ENCODE measurements around the gene ZNF420. TPM values are rescaled to one million over a fixed set of nuclear protein-coding genes. Genes with fewer than 3 reads are reported as not detected.

The ZNF420 gene
- total and polyA plus RNA-seq, 2 of the 13 experiments (the other 11 are each of a cell fraction or from before 2014, with no cell fraction given) = 1.4 to 6.6 TPM

DNA sequence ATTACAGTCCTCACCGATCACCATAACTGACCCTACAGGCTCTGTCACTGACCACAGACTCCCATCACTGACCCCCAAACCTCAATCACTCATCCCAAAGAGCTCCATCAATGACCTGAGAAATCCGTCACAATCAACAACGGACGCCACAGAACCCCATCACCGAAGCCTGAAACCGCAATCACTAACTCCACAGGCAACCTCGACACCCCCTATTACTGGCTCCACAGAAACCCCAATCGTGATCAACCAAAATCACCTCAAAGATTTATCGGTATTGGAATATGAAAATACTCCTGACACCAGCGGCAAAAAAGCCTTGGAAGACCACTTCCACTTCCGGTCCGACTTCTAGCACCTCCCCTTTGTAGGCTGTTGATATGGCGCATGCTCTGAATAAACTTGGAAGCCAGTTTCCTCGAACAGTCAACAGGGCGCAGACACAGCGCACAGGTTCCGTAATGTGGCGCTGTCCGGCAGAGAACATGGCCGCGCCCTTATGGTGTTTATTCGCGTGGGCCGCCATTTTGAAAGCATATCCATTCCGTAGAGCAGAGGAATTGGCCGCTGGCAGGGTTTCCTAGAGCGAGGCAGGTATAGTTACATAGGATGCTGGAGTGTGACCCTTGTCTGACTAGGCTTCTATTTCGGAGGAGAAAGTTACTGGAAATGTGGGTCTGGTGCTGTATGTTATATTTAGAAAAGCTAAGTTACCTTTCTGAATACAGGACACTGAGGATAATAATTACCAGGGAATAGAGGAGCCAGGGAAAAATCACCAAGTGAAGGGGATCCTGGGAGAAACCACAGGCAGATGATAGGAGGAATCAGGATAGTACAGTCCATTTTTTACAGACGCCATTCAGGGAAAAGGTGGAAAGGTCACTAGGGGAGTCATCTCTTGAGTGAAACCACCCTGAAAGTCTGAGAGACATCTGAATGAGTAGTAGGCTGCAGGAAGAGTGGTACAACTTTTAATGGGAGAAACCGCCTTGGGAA, 94.4 kb downstream of the ZNF420 start, which contains the start of gene ZNF585A (continued):
- TF ChIP-seq, protein P1, sequence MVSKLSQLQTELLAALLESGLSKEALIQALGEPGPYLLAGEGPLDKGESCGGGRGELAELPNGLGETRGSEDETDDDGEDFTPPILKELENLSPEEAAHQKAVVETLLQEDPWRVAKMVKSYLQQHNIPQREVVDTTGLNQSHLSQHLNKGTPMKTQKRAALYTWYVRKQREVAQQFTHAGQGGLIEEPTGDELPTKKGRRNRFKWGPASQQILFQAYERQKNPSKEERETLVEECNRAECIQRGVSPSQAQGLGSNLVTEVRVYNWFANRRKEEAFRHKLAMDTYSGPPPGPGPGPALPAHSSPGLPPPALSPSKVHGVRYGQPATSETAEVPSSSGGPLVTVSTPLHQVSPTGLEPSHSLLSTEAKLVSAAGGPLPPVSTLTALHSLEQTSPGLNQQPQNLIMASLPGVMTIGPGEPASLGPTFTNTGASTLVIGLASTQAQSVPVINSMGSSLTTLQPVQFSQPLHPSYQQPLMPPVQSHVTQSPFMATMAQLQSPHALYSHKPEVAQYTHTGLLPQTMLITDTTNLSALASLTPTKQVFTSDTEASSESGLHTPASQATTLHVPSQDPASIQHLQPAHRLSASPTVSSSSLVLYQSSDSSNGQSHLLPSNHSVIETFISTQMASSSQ (IDR thresholded peaks at IDR 0.05; ENCODE audit: low read depth) = peak; percentile 25; the same call in 1 of the 2 replicates
- TF ChIP-seq, protein P1 (CRISPR knock-in tag; IDR thresholded peaks at IDR 0.05; ENCODE audit: borderline replicate concordance) = peak; percentile 27; the same call in 1 of the 2 replicates
- TF ChIP-seq, protein P2, sequence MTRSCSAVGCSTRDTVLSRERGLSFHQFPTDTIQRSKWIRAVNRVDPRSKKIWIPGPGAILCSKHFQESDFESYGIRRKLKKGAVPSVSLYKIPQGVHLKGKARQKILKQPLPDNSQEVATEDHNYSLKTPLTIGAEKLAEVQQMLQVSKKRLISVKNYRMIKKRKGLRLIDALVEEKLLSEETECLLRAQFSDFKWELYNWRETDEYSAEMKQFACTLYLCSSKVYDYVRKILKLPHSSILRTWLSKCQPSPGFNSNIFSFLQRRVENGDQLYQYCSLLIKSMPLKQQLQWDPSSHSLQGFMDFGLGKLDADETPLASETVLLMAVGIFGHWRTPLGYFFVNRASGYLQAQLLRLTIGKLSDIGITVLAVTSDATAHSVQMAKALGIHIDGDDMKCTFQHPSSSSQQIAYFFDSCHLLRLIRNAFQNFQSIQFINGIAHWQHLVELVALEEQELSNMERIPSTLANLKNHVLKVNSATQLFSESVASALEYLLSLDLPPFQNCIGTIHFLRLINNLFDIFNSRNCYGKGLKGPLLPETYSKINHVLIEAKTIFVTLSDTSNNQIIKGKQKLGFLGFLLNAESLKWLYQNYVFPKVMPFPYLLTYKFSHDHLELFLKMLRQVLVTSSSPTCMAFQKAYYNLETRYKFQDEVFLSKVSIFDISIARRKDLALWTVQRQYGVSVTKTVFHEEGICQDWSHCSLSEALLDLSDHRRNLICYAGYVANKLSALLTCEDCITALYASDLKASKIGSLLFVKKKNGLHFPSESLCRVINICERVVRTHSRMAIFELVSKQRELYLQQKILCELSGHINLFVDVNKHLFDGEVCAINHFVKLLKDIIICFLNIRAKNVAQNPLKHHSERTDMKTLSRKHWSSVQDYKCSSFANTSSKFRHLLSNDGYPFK (CRISPR knock-in tag; IDR thresholded peaks at IDR 0.05; ENCODE audit: borderline replicate concordance) = 0 out of 2 replicates have a peak, but pooled peaks have one; percentile 67
- TF ChIP-seq ADNP (CRISPR knock-in tag; IDR thresholded peaks at IDR 0.05) = no peak
- TF ChIP-seq ZNF382 (CRISPR knock-in tag; IDR thresholded peaks at IDR 0.05; ENCODE audit: borderline replicate concordance) = no peak
- TF ChIP-seq HDAC2 (CRISPR knock-in tag; IDR thresholded peaks at IDR 0.05) = peak; percentile 36; the same call in 1 of the 2 replicates
- TF ChIP-seq, protein P3, sequence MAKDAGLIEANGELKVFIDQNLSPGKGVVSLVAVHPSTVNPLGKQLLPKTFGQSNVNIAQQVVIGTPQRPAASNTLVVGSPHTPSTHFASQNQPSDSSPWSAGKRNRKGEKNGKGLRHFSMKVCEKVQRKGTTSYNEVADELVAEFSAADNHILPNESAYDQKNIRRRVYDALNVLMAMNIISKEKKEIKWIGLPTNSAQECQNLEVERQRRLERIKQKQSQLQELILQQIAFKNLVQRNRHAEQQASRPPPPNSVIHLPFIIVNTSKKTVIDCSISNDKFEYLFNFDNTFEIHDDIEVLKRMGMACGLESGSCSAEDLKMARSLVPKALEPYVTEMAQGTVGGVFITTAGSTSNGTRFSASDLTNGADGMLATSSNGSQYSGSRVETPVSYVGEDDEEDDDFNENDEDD (CRISPR knock-in tag; IDR thresholded peaks at IDR 0.05; ENCODE audit: borderline replicate concordance) = no peak
- TF ChIP-seq, protein P4, sequence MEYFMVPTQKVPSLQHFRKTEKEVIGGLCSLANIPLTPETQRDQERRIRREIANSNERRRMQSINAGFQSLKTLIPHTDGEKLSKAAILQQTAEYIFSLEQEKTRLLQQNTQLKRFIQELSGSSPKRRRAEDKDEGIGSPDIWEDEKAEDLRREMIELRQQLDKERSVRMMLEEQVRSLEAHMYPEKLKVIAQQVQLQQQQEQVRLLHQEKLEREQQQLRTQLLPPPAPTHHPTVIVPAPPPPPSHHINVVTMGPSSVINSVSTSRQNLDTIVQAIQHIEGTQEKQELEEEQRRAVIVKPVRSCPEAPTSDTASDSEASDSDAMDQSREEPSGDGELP (IDR thresholded peaks at IDR 0.05; ENCODE audit: borderline replicate concordance, low read depth) = no peak
- TF ChIP-seq, protein P5, sequence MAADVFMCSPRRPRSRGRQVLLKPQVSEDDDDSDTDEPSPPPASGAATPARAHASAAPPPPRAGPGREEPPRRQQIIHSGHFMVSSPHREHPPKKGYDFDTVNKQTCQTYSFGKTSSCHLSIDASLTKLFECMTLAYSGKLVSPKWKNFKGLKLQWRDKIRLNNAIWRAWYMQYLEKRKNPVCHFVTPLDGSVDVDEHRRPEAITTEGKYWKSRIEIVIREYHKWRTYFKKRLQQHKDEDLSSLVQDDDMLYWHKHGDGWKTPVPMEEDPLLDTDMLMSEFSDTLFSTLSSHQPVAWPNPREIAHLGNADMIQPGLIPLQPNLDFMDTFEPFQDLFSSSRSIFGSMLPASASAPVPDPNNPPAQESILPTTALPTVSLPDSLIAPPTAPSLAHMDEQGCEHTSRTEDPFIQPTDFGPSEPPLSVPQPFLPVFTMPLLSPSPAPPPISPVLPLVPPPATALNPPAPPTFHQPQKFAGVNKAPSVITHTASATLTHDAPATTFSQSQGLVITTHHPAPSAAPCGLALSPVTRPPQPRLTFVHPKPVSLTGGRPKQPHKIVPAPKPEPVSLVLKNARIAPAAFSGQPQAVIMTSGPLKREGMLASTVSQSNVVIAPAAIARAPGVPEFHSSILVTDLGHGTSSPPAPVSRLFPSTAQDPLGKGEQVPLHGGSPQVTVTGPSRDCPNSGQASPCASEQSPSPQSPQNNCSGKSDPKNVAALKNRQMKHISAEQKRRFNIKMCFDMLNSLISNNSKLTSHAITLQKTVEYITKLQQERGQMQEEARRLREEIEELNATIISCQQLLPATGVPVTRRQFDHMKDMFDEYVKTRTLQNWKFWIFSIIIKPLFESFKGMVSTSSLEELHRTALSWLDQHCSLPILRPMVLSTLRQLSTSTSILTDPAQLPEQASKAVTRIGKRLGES (CRISPR knock-in tag; IDR thresholded peaks at IDR 0.05; ENCODE audit: borderline replicate concordance) = peak; percentile 40; the same call in 1 of the 2 replicates
- TF ChIP-seq MAFK (conservative IDR thresholded peaks at IDR 0.05 in 1 of 2, IDR thresholded peaks at IDR 0.05 in 1 of 2; ENCODE audit: low read length in 2 of 2) = no peak
- 0 out of 2 replicates have a peak, but pooled peaks have one; percentile 26 for TF ChIP-seq ZNF761 (CRISPR knock-in tag; conservative IDR thresholded peaks at IDR 0.05)
- TF ChIP-seq FOXK1 (CRISPR knock-in tag; IDR thresholded peaks at IDR 0.05; ENCODE audit: borderline replicate concordance, low read depth) = peak; percentile 95; the same call in 1 of the 2 replicates
- no peak for TF ChIP-seq HOXA9 (CRISPR knock-in tag; IDR thresholded peaks at IDR 0.05; ENCODE audit: borderline replicate concordance)
- TF ChIP-seq NFRKB (IDR thresholded peaks at IDR 0.05) = peak; percentile 41; the same call in 1 of the 2 replicates
- peak; percentile 71 for TF ChIP-seq PHF8 (CRISPR knock-in tag; IDR thresholded peaks at IDR 0.05)

Measured in HepG2 (cell line).